ENCODE results near the gene PDE1A.
A peak's percentile ranks its signal among the peaks of the same experiment; 100 is the strongest.

PDE1A gene

DNA sequence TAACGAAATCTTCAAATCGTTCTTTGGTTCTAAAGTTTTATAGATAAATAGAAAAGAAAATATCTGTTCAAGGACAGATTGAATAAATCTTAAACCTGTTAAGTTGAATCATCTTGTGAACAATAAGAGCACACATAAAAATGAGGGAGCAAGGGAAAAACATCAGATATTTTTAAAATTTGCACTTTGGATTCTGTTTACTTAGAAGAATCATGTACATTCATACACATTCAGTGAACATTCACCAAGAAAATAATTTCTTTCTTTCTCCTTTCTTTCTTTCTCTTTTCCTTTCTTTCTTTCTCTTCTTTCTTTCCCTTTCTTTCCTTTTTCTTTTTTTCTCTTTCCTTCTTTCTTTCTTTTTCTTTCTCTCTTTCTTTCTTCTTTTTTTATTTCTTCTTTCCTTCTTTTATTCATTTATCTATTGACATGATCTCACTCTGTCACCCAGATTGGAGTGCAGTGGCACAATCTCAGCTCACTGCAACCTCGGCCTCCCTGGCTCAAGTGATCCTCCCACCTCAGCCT lies 164.9 kb downstream of the PDE1A start:
- no peak for DNase-seq

DNA sequence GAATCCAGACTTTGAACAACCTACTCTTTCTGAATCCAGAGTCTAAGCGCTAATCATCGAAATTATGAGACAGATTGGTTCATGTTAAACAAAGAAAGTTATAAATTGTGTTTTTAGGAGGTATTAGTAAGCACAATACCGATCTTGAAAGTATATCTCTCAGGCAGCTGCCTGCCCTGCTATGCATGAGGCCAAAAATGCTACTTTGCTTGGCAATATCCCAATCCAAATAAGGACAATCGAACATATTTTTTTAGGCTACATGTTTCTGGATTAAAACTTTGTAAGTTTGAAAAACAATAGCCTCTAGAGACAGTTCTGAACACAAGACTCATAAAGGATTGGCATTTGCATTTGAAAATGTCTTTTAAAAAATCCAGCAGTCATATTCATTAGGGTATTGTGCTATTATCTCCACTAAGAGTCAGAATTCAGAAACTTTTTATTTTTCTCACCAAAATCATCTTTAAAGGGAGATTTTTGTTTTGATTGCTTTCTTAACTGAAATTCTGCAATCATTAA lies 167.1 kb downstream of the PDE1A start:
- no peak for DNase-seq

DNA sequence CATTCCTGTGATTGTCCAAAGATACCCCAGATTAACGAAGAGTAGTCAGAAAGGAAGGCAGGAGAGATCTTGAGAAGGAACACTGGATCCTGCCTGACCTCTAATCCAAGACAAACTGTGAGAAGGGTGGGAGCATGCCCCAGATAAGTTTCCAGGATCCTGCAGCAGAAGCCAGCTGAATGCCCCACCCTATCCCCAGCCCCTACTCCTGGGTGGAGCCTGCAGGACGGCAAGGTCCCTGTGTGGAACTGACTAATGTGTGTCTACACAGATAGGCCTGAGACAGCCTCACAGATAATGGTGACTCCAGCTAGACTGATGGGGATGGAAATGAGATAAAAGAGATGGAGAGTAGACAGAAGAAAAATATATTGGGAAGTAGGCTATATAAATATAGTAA lies 174.3 kb downstream of the PDE1A start:
- DNase-seq: no peak

DNA sequence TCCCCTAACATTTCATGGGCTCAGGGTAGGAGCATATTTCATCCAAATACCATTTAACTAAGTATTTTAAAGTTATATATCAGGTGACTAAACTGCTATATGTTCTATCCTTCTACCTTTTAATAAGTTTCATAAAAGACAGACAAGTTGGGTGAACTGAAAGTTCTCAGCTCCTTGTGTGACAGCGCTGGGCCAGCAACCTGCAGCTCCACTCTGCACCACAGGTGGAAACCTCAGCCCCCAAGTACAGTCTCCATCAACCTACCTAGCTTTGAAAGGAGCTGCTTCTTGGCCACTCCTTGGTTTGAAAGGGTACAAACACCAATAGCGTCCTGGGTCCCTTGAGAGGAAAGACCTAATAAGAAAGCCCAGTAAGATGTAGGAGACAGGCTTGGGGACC lies 177.9 kb downstream of the PDE1A start:
- no peak for DNase-seq

DNA sequence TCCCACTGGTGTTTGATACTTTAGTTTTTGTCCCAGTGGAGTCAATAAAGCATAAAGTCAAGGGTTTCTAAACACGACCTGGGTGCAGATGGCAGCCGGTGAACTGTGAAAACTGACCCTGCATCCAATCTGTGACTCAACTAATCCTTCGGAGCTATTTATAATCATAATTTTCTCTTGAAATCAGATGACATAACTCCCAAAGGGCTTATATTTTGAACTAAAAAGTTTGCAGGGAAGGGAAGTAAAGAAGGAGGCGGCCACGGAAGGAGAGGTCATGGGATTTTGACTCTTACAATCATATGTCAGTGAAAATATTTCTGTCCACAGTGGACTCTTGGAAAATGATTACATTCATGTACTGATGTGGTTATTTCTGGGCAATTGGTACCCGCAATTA lies 178.5 kb downstream of the PDE1A start:
- peak; percentile 50 to 86 for DNase-seq

DNA sequence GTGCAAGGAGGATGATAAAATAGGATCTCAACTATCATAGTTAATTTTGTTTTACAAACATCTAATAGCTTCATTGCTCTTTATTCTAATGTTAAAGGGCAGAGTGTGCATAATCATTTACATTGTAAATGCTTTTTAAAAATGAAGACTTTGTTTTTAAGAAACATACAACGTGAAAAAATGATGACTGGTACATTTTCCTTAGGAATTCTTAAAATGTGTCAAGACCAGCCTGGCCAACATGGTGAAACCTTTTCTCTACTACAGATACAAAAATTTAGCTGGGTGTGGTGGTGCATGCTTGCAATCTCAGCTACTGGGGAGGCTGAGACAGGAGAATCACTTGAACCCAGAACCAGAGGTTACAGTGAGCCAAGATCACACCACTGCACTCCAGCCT lies 179.0 kb downstream of the PDE1A start:
- DNase-seq: no peak

DNA sequence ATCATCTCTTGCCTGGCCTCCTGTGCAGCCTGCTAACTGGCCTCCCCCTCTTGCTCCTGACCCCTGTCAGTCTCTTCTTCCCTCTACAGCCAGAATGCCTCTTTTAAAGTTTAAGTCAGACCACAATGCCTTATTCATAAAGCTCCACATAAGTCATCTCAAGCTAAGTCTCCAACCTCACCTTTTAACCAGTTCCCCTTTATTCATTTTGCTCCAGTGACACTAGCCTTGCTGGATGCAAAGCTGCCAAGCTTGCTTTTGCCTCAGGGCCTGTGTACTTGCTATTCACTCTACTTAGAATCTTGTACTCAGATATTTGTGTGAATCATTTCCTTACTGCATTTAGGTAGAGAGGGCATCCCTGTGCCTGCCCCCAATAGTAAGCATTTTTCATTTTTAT lies 180.9 kb downstream of the PDE1A start:
- DNase-seq: no peak

DNA sequence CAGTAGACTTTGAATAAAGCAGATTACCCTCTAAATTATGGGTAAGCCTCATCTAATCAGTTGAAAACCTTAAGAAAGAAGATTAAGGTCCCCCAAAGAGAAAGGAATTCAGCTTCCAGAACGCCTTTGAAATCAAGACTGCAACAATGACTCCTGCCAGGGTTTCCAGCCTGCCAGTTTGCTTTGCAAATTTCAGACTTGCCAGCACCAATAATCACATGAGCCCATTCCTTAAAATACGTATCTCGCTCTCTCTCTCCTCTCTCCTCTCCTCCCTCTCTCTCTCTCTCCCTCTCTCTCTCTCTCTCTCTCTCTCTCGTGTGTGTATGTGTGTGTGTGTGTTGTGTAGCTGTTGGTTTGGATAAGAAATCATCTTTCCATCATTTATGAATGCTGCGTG lies 184.2 kb downstream of the PDE1A start:
- DNase-seq: no peak

DNA sequence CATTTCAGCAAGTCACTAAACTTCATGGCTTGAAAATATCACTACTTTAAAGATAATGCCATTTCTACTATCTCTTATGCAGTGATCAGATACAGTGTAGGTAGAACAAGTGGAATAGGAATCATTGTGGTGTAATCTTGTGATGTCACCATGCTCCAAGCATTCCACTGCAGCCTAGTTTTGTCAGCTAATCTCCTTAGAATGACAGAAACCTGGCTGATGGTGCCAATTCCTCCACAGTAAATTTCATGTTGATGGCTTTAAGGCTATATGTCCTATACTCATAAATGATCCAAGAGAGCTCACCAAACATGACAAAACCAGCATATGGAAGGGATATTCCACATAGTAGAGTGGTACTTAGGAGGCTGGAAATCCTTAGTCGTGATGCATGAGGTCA lies 184.9 kb downstream of the PDE1A start:
- no peak for DNase-seq

DNA sequence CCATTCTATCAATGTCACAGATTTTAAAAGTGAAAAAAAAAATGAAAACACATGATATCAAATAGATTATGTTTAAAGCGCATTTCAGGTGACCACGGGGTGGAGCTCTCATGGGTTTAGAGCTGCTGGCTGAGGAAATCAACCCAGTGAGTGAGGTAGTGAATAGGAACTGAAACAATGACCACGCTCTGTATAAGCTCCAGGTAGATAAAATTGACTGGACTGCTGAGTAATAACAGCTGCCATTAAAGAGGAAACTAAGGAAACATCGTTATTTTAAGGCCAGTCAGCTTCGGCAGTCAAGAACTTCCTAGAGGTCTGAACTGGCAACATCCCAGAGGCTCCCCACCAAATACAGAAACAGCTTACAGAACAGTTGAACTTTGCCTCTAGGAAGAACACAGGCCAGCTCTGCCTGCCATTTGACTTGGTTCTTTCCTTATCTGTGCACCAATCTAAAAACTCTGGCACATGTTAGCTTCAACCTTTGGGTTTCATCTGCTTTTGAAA lies 185.9 kb downstream of the PDE1A start:
- DNase-seq: peak; percentile 31 to 52

DNA sequence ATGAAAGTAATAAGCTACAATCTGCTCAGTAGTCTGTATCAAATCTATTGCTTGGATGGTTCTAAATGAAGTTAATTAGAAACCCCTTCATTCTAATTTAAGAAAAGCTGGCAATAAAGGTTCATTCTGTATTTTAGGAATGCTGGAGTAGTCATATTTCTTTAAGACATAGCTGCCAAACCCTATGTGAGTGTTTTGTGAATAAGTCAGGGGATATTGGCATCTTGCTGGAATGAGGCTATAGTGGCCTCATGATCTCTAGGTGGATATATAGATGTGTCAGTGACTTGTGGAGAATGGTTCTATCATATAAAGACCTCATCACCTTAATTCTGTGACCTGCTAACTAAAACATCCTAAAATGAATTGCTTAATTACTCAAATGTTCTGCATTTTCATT lies 196.3 kb downstream of the PDE1A start:
- DNase-seq: no peak

DNA sequence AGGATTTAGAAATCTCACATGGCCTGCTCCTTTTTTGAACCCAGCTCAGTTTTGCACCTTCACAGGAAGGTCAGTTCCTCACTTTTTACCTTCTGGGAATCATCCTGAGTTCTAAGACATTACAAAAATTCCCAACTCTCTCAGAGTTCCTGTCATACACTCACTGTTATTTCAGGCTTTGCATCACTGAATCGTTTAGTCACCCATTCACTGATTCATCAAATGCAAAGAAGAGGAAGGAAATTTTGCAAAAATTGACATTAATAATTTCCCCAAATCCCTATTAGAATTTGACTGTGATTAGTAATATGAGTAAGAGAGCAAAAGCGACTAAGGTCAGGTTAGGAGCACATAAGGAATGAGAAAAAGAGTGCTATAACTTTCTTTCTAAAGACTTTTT lies 197.5 kb downstream of the PDE1A start:
- no peak for DNase-seq

DNA sequence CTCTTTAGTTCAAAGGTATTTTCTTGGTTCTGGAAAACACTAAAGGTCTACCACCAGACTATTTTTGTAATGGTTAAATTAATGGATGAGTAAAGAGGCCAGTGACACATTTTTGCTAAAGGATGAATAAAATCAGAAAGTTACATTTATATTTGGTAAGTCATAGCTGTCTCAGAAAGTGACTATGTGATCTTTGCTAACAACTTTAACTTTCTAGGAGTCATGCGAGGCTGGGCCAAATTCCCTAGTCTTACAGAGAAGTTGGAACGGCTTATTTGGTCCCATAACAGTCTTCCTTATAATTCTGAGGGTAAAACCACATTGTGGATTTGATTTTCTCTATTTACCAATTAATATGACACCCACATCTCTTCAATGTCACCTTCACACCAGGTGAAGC lies 198.1 kb downstream of the PDE1A start:
- no peak for DNase-seq

DNA sequence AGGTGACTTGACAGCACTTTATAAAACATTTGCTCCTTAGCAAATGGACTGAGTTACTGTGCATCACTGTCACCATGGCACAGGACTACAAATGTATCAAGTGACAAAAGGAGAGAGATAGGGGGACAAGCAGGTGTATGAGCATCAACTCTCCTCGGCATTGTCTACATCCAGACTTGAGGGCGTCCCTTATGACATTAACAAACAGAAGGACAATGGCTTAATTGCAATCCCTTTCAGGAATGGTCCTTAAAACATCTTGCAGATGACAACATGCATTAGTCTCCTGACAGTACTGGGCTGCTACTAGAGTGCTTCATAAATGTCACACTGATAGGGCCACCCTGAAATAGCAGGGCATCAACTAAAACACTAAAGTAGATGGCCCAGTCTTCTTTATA lies 198.8 kb downstream of the PDE1A start:
- DNase-seq: no peak

DNA sequence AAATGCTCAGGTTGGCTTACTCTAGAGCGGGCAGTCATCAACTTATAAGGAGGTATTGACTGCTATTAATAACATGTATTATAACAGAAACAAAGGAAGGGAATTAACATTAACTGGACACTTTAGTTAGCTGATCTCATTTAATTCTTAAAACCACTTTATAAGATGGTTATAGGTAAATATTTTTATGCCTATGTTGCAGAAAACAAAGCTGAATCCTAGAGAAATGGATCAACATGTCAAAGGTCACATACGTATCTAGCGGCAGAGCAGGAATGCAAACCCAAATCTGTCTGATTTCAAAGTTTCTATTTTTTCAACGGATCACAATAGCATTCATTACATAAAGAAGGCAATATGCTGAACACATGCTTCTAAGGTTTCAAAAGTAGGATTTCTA lies 200.0 kb downstream of the PDE1A start:
- DNase-seq: no peak

DNA sequence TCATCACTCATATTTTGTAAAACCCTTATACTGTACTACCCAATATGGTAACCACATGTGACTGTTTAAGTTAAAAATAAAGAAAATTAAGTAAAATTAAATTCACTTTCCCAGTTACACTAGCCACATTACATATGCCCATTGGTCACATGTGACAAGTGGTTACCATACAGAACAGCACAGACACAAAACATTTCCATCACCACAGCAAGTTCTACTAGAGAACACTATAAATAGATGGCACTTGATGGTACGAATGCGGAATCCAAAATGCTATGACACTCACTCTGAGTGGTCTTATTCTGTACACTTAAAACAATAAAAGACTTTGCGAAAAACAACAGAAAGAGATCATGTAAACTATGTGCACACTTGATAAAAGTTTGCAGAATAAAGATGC lies 202.2 kb downstream of the PDE1A start:
- no peak for DNase-seq

DNA sequence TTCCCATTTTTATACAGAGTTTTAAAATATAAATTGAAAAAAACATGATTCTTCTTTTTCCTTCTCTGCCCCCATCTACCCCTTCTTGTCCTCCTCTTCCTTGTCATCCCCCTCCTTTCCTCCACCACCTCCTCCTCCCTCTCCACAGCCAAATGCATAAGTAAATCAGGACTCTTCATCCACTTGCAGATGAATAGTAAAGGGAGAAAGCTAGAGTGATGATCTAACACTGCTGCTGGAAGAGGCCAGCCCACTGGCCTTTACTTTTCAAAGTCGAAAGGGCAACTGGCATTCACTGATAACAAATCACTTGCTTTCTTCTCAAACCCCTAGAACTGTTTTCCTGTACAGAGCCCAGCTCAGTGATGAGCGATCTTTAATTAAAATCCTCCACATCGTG lies 205.8 kb downstream of the PDE1A start:
- DNase-seq: no peak

DNA sequence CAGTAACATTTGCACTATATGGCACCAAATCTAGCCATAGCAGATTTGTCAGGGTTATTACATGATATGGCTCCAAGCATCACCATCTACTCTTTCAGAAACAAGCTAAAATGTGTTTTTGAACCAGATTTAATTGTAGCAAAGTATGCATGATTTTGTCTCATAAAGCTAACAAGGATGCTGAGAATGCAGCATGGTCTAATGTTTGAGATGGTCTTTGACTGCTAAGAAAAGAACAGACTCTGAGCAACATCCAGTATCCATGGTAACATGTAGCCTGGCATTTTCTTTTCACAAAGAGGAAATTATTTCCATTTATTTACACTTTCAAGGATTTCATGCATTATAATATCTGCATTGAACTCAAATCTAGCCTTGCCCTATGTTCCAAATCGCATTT lies 206.5 kb downstream of the PDE1A start:
- DNase-seq: no peak

DNA sequence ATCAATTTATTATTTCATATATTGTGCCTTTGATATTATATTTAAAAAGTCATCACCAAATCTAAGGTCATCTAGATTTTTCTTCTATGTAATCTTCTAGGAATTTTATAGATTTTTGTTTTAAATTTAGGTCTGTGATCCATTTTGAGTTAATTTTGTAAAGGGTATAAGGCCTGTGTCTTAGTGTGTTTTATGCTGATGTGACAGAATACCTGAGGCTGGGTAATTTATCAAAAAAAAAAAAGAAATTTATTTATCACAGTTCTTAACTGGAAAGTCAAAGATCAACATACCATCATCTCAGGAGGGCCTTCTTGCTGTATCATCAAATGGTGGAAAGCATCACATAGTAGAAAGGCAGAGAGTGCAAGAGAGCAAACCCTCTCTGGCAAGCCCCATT lies 216.2 kb downstream of the PDE1A start:
- DNase-seq: no peak

DNA sequence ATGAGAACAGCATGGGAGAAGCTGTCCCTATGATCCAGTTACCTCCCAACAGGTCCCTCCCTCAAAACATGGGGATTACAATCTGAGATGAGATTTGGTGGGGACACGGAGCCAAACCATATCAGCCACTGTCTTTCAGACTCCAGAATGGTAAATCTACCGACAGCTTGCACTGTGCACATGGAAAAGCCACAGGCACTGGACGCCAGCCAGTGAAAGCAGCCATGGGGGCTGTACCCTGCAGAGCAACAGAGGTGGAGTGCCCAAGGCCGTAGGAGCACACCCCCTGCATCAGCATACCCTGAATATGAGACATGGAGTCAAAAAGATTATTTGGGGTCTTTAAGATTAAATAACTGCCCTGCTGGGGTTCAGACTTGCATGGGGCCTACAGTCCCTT lies 218.4 kb downstream of the PDE1A start:
- no peak for DNase-seq

DNA sequence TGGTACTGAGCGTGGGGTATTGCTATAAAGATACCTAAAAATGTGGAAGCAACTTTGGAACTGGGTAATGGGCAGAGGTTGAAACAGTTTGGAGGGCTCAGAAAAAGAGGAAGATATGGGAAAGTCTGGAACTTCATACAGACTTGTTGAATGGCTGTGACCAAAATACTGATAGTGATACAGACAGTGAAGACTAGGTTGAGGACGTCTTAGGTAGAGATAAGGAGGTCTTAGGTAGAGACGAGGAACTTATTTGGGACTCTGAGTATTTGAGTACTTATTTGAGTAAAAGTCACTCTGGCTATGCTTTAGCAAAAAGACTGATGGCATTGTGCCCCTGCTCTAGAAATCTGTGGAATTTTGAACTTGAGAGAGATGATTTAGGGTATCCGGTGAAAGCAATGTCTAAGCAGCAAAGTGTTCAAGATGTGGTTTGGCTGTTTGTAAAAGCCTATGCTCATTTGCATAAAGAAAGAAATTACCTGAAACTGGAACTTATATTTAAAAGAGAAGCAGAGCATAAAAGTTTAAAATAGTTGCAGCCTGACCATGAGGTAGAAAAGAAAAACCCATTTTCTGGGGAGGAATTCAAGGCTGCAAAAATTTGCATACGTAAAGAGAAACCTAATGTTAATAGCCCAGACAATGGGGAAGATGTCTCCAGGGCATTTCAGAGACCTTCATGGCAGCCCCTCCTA lies 219.6 kb downstream of the PDE1A start:
- no peak for DNase-seq

DNA sequence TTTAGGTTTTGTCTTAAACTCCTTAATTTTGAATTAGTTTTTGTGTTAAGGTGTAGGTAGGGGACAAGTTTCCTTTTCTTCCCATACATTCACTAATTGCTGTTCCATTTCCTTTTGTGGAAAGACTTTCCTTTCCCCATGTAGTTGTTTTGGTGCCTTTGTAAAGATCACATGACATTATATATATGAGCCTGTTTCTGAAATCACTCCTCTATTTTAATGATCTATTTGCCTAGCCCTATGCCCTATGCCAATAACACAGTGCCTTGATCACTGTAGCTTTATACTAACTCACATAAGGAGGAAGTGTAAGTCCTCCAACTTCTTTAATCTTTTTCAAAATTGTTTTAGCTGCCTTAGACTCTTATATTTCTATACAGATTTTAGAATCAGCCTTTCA lies 229.3 kb downstream of the PDE1A start:
- no peak for DNase-seq

DNA sequence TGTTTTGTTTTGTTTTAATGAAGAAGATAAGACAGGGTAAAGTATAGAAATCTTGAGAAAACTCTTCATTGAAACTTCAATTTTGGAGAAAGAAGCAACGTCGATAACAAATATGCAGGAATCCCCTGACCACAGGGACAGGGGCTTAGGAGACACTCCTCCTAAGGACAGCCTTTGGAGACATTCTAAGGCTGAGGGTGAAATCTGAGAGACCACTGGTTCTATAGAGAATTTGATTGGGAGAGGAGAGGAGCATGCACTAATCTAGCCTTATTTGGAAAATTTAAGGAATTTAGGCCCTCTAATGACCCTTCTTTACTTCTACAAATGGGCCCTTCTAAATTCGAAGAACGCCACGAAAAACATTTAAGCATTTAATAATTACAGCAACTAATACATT lies 233.5 kb downstream of the PDE1A start:
- no peak for DNase-seq

DNA sequence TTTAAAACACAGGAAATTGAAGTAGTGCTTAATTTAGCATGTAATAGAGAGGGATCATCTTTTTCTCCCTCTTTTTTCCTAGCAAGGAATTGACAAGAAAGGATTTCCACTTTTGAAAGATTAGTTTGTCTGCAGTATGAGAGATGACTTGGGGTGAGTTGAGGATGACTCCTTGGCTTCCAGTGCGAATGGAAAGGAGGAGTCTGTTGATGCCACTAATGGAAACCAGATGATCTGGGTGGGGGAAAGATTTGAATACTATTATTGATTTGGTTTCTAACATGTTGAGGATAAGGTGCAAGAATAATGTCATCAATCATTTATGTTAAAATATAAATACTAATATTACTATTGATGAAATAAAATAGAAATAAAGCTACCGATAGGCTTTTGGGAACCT lies 235.8 kb downstream of the PDE1A start:
- DNase-seq: no peak

DNA sequence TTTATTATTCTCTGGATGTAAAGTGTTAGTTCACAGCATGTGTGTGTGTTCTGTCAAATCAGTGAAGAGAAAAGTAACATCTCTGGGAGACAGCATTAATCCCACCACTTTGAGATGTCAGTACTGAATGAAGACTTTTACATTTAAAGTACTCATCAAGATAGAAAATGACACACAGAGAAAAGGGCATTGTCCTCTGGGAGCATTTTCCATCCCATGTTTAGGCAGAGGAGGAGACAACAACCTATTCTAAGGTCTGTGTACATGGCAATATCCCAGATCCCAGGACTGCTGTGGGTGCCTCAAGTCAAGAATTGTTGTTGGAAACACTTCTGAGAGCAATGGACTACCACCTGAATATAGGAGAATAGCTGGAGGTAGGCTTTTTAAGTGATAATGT lies 239.7 kb downstream of the PDE1A start:
- DNase-seq: no peak

Measured in NCI-H524 (cell line).